T-helper 2 cell treated with Interferon-gamma antibody and Interleukin-4, amounts not matched to agents 100 ng/mL and 5 ng/mL, for 36 hours (primary cell): ENCODE measurements around the gene NUDT4. TPM values are rescaled to one million over a fixed set of nuclear protein-coding genes. Genes with fewer than 3 reads are reported as not detected.

Experiments used
- intact Hi-C: fragments of 100-400 bp; cut with micrococcal nuclease; formaldehyde crosslinking; loops from one replicate; pipeline ENCODE4 v1.15.1; 2023
- total RNA-seq: library from RNA; stranded (reverse); gene quantifications from 2 replicates; pipeline ENCODE4 v1.2.3, GENCODE V29; 2022

Gene NUDT4
- total RNA-seq = 38.1 and 42.9 TPM in 2 replicates

DNA sequence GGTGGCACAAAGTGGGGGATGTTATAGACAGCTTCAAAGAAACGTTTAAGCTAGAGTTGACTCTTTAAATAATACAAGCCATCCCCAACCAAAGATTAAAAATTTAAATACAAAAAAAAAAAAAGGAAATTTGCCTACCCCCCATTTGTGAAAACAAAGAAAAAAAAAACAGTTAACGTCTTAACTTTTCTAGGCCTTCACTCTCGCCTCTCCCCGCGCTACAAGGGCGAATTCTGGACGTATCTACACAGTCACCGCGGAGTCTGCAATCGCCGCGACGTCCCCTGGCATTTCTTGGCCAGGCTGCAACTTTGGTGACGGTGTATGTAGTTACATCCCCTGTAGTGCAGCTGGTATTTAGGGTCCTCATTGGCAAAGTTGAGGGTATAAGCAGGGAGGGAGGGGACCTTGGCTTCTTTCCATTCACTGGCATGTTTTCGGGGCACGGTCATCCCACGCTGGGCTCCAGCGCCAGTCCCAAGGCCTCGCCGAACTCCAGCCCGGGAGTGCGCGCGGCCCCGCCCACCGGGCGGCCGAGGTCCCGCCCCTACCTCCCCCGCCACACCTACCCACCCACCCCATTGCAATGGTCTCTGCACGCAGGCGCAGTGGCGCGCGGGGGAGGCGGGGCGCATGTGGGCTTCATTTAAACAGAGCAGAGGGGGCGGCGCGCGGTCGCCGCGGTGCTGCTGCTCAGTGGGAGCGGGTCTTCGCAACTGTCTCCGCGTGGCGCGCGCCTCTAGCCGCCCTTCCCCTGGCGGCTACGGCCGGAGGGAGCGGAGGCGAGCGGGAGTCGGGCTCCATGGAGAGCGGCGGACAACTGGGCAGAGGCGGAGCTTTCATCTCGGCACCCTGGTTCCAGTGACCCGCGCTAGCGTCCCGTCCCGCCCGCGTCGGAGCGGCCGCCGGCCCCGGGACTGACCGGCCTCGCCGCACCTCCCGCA, at the start of gene NUDT4:
Gene NUDT4 (plus strand): TSS at position 674 of the 944 bp plus-strand sequence. CDS start 398 bp downstream, outside the sequence.
- intact Hi-C loops = loop anchor here (1.0 to 5.0 kb wide), 9 partner anchors 13 to 1840 kb away; partner anchors contain the start of genes EEA1, FGD6, MRPL42 and VEZT

DNA sequence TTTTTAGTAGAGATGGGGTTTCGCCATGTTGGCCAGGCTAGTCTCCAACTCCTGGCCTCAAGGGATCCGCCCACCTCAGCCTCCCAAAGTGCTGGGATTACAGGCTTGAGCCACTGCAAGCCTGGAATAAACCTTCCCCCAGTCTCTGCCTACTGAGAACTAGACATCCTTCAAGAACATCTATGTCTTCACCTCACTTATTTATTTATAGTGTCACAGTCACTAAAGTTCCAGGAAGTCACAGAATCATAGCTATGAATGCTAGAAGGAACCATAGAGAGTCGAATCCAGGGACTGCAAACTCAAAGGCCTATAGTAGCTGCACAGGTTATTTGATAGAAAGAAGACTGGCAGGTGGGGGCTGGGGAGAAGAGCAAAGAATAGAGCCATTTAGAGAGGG, 44.7 kb upstream of the NUDT4 start:
- intact Hi-C loops = no loop called here

DNA sequence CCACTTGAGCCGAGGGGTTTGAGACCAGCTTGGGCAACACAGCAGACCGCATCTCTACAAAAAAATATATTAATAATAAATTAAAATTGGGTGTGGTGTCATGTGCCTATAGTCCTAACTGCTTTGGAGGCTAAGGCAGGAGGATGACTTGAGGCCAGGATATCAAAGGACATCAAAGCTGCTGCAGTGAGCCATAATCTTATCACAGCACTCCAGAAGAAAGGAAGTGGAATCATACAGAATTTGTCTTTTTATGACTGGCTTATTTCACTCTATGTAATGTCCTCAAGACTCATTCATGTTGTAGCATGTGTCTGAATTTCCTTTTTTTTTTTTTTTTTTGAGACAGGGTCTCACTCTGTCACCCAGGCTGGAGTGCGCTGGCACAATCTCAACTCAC, 43.9 kb upstream of the NUDT4 start:
- intact Hi-C loops = no loop called here

DNA sequence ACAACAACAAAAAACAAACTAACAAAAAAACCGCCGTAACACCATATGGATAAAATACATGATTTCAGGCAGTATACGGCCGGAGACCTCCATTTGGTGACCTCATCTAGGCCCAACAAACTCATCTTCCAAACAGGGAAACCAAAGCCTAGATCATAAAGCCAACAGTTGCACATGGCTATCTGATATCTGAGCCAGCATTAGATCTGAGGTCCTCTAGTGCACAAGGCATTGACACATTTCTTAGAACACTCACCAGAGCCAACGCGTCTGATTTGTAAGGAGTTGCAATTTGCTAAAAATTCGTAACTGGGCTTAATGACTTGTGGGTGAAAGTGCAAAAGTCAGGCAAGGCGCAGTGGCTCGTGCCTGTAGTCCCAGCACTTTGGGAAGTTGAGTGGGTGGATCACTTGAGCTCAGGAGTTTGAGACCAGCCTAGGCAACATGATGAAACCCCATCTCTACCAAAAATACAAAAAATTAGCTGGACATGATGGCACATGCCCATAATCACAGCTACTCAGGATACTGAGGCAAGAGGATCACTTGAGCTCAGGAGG, 42.0 kb upstream of the NUDT4 start:
- intact Hi-C loops = no loop called here

DNA sequence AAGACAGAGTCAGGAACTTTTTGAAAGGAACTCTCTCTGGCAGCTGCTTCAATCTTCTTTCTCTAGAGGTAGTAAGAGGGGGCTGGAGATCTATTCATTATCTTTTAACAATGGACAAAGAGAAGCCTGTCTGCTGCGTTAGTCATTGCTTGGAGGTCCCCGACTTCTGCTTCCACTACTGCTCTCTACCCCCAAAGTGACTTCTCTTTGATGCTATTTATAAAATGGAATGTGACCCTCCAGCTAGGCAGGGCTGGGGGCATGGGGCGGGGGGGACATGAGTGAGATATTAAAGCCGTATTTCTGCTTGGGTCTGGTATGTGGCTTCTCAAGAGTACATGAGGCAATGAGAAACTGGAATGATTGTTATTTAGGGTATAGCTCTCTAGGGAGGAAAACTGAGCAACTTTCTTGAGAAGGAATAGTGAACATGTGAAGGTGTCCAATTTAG, 41.4 kb upstream of the NUDT4 start:
- intact Hi-C loops = no loop called here

DNA sequence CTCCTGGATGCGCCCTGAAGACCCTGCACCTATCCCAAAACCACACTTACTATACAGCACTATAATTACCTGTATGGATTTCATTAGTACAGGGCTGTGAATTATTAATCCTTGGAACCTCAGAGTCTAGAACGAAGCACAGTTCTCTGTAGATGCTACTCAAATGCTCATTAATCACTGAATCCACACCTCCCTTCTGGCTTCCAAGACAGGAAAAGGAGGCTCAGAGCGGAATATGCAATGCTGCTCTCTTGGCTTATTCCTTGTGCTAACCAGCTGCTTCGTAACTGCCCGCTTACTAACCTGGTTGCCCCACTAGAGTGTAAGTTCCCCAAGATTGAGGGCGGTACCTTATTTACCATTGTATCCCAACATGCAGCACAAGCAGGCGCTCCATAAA, 39.1 kb upstream of the NUDT4 start:
- intact Hi-C loops = no loop called here

DNA sequence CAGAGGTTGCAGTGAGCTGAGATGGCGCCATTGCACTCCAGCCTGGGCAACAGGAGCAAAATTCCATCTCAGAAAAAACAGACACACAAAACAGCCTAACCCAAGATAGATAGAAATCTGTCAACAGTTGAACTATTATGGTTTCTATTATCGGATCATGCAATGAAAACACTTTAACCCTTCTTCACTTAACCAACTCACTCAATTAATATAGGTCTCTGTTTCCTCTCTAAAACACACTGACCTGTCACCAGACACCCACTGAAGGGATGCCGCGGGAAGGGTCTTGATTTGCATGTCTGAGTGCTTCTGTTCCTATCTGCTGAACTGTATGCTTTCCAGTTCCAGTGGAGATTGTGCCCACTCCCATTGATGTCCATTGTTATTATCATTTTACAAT, 38.0 kb upstream of the NUDT4 start:
- intact Hi-C loops = no loop called here

DNA sequence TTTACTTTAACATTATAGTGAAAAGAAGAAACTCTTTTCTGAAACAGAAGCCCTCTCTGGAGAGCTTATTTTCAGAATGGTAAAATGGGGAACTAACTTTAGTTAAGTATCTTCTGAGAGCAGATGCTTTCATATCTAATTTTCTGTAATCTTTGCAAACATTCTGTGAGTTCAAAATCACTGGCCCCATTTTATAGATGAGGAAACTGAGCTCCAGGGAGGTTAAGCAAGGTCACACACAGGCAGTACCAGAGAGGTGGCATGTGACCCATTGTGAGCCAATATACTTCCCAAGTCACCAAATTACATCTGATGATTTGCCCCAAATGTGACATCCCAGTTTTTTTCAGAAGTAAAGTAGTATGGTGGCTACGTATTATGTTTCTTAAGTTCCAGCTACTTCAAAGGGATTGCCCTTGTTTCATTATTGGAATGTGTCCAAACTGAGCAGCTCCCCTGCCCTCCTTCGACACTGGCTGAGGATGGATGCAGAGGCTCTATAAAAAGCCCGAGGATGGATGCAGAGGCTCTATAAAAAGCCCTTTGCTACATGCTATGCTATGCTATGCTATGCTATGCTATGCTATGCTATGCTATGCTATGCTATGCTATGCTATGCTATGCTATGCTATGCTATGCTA, 36.2 kb upstream of the NUDT4 start:
- intact Hi-C loops = no loop called here

DNA sequence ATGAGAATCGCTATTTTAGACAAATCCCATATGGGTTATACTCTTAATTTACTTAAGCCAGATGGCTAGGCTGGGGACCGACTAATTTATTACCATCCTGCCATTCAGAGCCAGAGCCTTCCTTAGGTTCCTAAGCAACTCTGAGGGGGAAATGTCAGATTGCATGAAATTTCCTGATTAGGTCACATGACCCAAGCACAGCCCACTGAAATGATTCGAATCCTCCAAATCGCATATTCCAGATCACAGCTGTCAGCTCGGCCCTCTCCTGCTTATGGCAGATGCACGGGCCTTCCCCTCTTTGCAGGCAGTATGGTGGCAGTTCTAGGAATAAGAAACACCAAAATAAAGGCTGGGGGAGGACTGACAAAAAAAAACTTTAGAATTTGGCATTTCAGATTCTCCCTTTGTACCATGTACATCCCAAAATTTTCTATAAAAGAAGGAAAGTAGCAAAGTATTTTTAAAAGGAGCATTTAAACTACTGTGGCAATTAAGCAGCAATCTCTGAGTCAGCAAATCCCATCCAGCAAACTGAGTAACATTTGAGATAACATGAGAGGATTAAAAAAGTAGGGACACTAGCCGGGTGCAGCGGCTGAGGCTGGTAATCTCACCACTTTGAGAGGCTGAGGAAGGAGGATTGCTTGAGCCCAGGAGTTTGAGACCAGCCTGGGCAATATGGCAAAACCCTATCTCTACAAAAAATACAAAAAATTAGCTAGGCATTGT, 30.5 kb upstream of the NUDT4 start:
- intact Hi-C loops = no loop called here

DNA sequence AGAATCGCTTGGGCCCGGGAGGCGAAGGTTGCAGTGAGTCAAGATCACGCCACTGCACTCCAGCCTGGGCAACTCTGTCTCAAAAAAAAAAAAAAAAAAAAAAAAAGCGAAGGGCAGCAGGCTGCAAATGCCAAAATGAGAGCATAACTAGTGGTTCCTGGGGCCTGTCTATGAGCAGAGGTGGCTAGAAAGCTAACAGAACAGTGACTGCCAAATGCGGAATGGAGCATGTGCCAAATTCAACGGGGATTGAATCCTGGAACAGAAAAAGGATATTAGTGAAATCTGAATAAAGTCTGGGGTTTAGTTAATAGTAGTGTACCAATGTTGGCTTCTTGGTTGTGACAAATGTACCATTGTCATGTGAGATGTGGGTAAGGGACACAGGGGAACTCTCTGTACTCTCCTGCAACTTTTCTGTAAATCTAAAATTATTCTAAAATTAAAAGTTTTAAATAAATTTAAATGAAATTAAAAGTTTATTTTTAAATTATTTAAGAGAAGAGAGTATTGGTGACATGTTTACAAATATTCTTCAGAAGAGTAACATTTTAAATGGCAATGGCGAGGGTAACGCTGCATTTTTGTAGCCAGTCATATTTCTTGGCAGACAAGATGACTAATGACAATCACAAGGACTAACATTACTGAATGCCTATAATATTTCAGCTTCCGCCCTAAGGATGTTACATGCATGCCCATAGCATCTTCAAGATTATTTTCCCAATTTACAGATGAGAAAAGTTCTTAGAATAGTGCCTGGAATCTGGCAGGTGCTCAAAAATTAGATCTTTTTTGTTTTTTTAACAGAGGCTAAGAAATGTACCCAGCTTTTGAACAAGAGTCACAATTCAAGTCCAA, 28.9 kb upstream of the NUDT4 start:
- intact Hi-C loops = no loop called here

DNA sequence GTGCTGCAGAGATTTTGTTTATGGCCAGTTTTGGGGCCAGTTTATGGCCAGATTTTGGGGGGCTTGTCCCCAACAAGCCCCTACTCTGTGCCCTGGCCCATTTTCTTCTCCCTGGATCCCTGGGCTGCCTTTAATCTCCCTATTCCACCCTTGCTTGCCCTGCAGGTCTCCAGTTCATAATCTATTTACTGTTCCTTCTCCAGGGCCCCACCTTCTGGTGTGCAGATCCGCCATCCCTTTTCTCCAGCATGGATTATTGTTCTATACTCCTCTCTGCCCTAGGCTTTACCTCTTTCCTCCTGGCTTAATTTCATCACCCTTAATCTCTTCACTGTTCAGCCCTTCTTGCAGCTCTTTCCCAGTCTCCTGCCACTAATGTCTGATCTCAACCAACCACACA, 26.0 kb upstream of the NUDT4 start:
- intact Hi-C loops = no loop called here

DNA sequence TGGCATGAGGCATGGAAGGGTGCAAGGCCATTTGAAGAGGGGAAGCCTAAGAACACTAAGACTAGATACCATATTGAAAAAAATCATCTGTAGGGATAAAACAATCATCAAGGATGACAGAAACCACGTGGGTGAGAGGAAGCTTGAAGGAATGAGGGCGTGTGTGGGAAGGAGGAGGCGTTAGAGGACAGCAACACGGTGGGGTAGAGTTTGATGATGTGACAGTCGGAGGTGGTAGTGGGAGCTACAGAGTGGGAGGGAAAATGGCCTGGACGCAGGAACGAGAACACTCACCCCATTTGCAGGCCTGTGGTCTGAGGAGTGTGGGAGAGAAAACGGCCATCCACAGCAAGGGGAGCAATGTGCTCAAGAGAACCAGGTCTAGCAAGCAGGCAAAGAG, 25.4 kb upstream of the NUDT4 start:
- intact Hi-C loops = no loop called here

DNA sequence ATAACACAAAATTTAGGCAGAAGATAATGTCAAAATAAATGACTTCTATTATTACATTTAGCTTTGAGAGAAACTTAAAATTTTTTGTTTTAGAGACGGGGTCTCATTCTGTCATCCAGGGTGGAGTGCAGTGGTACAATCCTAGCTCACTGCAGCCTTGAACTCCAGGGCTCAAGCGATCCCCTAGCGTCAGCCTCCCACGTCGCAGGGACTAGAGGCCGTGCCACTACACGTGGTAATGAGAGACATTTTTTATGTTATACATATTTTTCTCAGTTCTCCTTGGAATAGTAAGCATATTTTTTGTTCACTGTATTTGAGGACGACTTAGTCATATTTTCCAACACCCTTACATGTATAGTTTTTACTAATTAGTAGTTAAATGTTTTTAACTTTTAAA, 21.5 kb upstream of the NUDT4 start:
- intact Hi-C loops = no loop called here

DNA sequence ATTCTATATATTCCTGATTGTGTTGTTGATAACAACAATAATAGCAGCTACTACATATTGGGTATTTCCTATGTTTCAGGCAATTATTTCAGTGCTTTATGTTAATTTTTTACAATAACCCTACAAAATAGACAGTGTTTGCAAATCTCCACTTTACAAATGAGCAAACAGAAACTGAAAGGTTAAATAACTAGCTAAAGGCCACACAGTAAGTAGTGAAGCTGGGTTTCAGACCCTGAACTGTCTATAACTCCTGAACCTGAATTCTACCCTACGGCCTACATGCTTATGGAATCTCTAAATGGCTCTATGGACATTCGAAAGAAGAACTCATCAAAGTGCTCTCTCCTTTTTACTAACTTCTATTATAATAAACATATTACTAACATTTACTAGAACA, 19.7 kb upstream of the NUDT4 start:
- intact Hi-C loops = no loop called here

DNA sequence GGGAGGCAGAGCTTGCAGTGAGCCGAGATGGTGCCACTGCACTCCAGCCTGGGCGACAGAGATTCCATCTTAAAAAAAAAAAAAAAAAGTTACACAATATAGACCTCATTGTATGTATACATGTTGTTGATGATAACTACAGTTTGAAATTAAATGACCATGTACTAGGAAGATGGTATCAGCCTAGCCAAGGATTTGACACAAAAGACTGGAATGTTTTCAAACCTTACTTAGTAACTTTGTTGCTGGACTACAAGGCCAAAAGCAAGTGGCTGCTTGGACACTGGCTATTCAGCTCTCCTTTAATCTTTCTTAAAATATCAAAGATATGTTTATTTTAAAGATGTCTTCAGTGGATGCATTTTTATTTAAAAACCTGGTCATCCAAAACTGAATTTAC, 18.9 kb upstream of the NUDT4 start:
- intact Hi-C loops = no loop called here

DNA sequence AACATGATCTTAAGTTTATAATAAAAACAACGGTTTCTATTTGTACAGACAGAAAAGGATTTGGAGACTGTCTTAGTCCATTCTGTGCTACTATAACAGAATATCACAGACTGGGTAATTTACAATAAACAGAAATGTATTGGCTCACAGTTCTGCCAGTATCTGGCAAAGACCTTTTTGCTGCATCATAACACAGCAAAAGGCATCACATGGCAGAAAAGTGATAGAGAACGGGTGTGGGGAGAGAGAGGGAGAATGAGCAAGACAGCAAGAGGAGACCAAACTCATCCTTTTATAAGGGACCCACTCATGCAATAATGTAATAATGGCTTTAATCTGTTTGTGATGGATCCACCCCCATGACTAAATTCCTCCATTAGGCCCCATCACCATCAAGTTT, 17.0 kb upstream of the NUDT4 start:
- intact Hi-C loops = no loop called here

DNA sequence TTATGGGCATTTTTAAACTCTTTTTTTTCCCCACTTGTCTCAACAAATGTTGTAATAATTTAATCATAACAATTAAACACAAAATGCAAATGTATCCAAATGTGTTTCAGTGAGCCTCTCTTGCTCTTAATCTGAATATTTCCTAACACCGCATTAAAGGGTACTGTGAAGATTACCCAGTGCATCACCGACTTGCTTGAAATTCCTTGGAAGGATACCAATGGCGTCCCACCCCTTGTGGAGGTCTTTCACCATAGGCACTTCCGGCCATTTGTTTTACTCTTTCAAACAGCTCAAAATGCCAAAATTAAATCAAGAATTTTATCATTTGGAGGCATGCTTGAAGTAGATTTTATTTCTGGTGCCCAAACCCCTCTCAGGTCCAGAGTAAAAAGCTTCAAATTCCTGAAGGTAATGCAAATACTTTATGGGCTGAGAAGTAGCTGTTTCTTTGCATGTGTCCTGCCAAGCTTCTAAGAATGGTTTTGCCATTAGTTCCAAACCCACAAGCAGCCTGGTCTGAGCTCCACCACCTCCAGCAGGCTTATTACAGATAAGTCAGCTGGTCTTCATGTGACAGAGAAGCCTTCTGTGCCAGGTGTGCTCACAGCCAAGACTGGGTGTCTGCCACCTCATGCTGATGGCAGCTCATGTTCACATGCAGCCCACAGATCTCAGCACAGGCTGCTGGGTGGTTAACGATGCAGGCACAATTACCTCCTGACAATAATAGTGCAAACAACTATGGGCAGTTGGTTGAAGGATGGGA, 16.4 kb upstream of the NUDT4 start:
- intact Hi-C loops = no loop called here

DNA sequence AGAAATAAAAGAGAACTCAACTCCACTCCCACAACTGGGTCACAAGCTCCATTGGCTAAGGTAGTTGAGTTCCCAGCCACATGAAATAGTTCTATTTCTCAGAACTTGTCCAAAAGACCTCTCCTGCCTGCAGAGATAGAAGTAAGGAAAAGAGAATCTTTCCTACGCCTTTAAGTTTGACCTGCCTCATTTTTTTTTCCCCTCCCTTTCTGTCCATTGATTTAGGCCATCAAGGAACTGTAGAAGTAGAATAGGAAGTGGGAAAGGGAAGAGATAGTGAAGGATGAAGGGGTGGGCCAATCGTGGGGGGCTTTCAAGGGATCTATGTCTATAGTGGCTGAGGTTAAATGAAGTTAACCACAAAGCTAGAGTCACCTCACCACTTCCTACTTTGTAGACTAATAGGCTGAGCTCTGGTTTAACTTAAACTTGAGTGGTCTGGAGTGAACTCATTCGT, 13.9 kb upstream of the NUDT4 start:
- intact Hi-C loops = loop anchor here (2.0 kb wide), 1 partner anchor 15 kb away; no protein-coding TSS in a partner anchor

DNA sequence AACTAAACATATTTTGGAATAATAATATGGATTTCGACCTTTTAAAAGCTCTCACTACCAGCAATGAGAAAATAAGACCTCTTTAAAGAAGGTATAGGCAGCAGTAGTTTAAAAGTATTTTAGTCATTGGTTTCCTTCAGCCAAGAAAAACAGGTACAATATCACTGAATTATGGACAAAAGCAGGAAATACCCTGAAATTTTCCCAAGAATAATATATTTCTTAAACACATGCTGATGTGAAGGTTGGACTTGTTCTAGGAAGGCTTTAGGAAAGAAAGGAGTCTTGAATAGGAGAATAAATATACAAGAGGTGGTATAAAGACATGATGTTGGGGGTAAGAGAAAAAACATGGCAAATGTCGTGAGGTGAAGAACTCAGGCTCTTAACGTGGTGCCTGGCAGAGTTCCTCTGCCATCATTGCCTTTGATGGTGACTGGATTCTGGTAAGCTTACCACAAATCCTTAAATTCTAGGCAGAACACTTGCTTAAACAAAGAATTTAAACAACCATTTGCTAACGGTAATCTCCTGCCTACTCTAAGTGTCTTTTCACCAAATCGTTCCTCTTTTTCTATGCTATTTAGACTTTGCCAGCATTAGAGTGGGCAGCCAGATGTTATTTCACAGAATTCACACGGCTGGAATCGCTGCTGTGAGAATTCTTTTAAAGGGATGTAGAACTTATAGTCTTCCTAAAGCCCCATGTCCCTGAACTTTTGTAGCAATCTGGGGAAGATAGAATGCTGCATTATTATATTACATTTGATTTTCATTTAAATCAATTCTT, 11.9 kb upstream of the NUDT4 start:
- intact Hi-C loops = loop anchor here (2.0 kb wide), 1 partner anchor 13 kb away; no protein-coding TSS in a partner anchor
